Measurements from ENCODE around the gene TMEM266.

The TMEM266 gene

DNA sequence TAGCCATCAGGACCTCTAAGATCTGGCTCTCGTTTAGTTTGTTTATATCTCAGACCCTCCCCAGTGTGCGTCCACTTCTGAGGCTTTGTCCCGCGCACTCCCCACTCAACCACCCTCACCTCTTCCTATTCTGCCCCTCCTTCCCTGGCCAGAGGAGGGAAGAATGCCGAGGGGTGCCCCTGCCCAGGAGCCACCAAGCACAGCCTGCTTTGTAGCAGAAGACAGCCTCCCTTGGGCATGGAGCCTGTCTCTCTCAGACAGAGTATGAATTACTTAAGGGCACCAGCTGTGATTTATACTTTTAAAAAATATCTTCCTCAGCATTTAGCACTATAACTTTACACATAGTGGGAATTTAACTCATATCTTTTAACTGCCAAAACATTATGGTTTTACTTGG is 6.0 kb downstream of the TMEM266 start:
- no peak for DNase-seq (ENCODE audit: low read depth in 2 of 2)
- H3K4me3 ChIP-seq (replicated peaks in 1 of 2; ENCODE audit: low read depth in 2 of 2, low read length in 2 of 2), result no peak overlapping the region
- TF ChIP-seq CTCF (IDR thresholded peaks at IDR 0.05; ENCODE audit: low read depth, low read length), result no peak

DNA sequence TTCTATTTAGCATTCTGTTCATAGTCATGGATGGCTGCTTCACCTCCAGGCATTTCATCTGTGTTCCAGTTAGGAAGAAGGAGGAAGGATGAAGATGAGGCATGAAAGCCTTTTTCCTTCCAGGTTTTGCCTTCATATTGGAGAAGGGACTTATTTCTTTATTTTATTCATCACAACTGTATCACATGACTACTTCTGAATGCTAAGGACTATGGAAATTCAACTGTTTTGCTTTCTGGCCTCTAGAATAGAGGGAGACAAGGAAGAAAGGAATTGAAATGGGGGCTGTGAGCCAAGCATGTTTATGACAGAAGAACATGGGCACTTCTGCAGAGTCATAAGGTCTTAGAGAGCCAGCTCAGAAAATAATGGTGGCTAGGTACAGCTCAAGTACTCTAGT is 10.4 kb downstream of the TMEM266 start:
- TF ChIP-seq CTCF (IDR thresholded peaks at IDR 0.05; ENCODE audit: low read depth, low read length), result no peak
- H3K4me3 ChIP-seq (replicated peaks in 1 of 2; ENCODE audit: low read depth in 2 of 2, low read length in 2 of 2), result no peak overlapping the region
- no peak for DNase-seq (ENCODE audit: low read depth in 2 of 2)

- DNase-seq (ENCODE audit: low read depth in 2 of 2), result no peak
Measured at GRCh38 chr15:76070921-76071635, 11.3 kb downstream of the TMEM266 start.

GRCh38 chr15:76071806-76072205 is 12.0 kb downstream of the TMEM266 start:
- no peak for TF ChIP-seq CTCF (IDR thresholded peaks at IDR 0.05; ENCODE audit: low read depth, low read length)
- DNase-seq (ENCODE audit: low read depth in 2 of 2), result no peak
- no peak overlapping the region for H3K4me3 ChIP-seq (replicated peaks in 1 of 2; ENCODE audit: low read depth in 2 of 2, low read length in 2 of 2)

More at GRCh38 chr15:76070921-76071635, 11.3 kb downstream of the TMEM266 start:
- no peak for TF ChIP-seq CTCF (IDR thresholded peaks at IDR 0.05; ENCODE audit: low read depth, low read length)
- no peak overlapping the region for H3K4me3 ChIP-seq (replicated peaks in 1 of 2; ENCODE audit: low read depth in 2 of 2, low read length in 2 of 2)

DNA sequence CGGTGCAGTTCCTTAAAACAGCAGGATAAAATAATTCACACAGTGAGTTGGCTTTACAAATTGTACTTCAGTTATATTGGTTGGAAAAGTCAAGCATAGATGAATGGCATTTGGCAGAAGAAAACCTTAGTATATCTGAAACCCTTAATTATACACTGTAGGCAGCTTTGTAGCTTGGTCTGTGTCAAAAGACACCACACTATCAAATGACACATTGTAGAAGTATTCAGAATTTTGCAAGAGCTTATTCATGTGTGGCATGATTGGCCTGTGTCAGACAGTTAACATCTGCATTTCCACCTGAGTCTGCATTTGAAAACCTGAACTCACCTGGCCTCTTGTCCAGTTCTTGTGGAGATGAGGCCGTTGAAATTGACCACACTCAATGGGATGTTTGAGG is 13.8 kb downstream of the TMEM266 start:
- no peak overlapping the region for H3K4me3 ChIP-seq (replicated peaks in 1 of 2; ENCODE audit: low read depth in 2 of 2, low read length in 2 of 2)
- no peak for DNase-seq (ENCODE audit: low read depth in 2 of 2)
- TF ChIP-seq CTCF (IDR thresholded peaks at IDR 0.05; ENCODE audit: low read depth, low read length), result no peak

DNA sequence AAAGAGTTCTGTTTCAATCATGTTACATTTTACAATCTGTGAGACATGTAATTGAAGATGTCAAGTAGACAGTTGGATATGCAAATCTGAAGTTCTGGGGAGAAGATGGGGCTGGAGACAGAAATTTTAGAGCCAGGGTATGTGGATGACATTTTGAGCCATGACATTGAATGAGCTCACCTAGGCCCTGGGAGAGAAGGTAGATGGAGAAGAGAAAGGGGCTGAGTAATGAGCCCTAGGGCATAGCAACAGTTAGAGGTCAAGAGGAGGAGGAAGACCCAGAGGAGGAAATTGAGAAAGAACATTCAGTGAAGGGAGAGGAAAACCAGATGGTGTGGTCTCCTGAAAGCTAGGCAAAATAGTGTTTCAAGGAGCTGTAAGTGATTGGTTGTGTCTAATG is 15.3 kb downstream of the TMEM266 start:
- no peak overlapping the region for H3K4me3 ChIP-seq (replicated peaks in 1 of 2; ENCODE audit: low read depth in 2 of 2, low read length in 2 of 2)
- no peak for DNase-seq (ENCODE audit: low read depth in 2 of 2)
- TF ChIP-seq CTCF (IDR thresholded peaks at IDR 0.05; ENCODE audit: low read depth, low read length), result no peak

Measured in cardiac fibroblast (primary cell).